ENCODE results near the gene UBL4B. TPM values are rescaled to one million over a fixed set of nuclear protein-coding genes. Genes with fewer than 3 reads are reported as not detected.
A peak's percentile ranks its signal among the peaks of the same experiment; 100 is the strongest.

UBL4B gene
- total RNA-seq, 4 donors from 2014 or later: 0.41 TPM; not detected in 3

DNA sequence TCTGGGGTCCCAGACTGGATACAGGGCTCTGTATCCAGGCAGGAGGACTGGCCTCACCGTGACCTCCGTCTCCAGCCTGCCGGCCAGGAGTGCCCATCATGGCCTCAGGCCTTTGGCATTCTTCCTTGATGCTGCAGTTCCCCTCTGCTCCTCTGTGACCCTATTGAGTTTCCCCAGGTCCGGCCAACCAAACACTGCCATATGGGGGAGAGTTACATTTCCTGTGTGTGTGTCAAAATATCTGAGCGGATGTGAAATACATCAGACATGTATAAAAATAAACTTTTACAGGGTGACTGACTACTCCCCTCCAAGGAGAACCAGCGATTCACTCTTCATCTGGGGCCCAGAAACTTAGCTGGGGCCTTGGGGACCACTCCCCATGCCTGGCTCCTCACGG, 10.2 kb upstream of the UBL4B start:
- Histone ChIP-seq H3K27me3 (no peaks in the 10 kb centered on the region), H3K4me3 (no peak overlapping the region), H3K27ac (no peak overlapping the region), H3K9me3 (no peaks in the 10 kb centered on the region), H3K4me1 (no peaks in the 10 kb centered on the region), H3K36me3 (no peaks in the 10 kb centered on the region)
- TF ChIP-seq EP300 (IDR thresholded peaks at IDR 0.05; ENCODE audit: low read depth) (no peak), POLR2A (IDR thresholded peaks at IDR 0.05) (no peak), POLR2AphosphoS5 (IDR thresholded peaks at IDR 0.05) (no peak)
- TF ChIP-seq, protein P1, sequence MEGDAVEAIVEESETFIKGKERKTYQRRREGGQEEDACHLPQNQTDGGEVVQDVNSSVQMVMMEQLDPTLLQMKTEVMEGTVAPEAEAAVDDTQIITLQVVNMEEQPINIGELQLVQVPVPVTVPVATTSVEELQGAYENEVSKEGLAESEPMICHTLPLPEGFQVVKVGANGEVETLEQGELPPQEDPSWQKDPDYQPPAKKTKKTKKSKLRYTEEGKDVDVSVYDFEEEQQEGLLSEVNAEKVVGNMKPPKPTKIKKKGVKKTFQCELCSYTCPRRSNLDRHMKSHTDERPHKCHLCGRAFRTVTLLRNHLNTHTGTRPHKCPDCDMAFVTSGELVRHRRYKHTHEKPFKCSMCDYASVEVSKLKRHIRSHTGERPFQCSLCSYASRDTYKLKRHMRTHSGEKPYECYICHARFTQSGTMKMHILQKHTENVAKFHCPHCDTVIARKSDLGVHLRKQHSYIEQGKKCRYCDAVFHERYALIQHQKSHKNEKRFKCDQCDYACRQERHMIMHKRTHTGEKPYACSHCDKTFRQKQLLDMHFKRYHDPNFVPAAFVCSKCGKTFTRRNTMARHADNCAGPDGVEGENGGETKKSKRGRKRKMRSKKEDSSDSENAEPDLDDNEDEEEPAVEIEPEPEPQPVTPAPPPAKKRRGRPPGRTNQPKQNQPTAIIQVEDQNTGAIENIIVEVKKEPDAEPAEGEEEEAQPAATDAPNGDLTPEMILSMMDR (IDR thresholded peaks at IDR 0.05): no peak
- no peak for DNase-seq
- 63% methylated on average over 7 of the region's 7 CpGs; no CpG with 5 or more reads in 1 of the 2 donors for WGBS, 2 donors (ENCODE audit: low coverage in 1 of 2)
- intact Hi-C loops (cut with DNase I; ENCODE audit: low total_unique reads) (no loop called here), in situ Hi-C loops (cut with MboI; ENCODE audit: low pct_ligation_motif_present in 1 of 4, low pct_unique_long_range_greater_than_20kb in 1 of 4, low sequenced_read_pairs in 3 of 4) (no loop called here)

DNA sequence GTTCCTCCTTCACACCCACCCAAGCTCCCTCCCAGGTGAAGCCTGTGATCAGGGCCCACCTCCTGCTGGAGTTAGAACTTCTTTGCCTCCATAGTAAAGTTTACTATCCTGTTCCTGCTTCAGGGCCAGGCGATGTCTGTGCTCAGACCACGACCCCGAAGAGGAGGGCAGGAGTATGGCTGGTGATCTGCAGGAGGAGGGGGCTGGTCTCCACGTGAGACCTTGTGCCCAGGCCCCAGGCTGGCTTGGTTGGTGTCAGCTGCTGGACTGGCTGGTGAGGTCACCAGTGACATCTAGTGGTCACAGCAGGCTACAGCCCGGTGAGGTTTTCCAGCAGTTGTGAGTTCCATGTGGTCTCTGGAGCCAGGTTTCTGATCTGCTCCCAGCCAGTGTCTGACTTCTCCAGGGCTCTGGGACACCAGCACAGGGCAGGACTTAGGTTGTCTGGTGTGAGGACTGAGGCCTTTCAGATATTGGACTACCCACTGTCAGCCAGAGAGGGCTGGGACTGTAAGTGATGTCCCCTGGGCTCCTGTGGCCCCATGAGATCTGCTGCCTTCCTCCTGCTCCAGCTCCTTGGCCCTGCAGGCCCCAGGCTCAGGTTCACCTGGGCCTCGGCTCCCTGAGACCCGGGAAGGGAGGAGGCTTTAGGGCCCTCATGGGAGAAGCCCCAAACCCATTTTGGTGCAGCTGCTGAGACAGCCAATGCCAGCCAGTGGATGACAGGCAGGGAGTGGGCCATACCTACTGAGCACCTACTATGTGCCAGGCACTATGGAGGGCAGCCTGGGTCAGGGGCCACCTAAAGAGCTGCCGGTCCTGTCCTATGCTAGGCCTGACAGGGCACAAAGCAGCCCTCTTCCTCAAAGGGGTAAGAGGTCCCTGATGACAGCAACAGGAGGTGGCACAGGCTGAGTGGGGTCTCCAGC, 6.0 kb upstream of the UBL4B start:
- H3K36me3 ChIP-seq: no peaks in the 10 kb centered on the region
- in situ Hi-C loops (cut with MboI; ENCODE audit: low pct_ligation_motif_present in 1 of 4, low pct_unique_long_range_greater_than_20kb in 1 of 4, low sequenced_read_pairs in 3 of 4) (loop anchor here in 1 of 4 donors (5.0 kb wide), 1 partner anchor 54 kb away; no protein-coding TSS in a partner anchor), intact Hi-C loops (cut with DNase I; ENCODE audit: low total_unique reads) (loop anchor here (5.0 kb wide), 1 partner anchor 54 kb away; no protein-coding TSS in a partner anchor)
- 18% methylated on average over 8 of the region's 8 CpGs; no CpG with 5 or more reads in 1 of the 2 donors for WGBS, 2 donors (ENCODE audit: low coverage in 1 of 2)
- no peaks in the 10 kb centered on the region for H3K27me3 ChIP-seq
- TF ChIP-seq POLR2AphosphoS5 (IDR thresholded peaks at IDR 0.05): no peak
- TF ChIP-seq, protein P1 (IDR thresholded peaks at IDR 0.05): peak; percentile 88 to 92 (median 89)
- DNase-seq: peak; percentile 67
- no peaks in the 10 kb centered on the region for H3K4me1 ChIP-seq
- H3K27ac ChIP-seq: no peak overlapping the region
- no peaks in the 10 kb centered on the region for H3K9me3 ChIP-seq
- no peak overlapping the region for H3K4me3 ChIP-seq

DNA sequence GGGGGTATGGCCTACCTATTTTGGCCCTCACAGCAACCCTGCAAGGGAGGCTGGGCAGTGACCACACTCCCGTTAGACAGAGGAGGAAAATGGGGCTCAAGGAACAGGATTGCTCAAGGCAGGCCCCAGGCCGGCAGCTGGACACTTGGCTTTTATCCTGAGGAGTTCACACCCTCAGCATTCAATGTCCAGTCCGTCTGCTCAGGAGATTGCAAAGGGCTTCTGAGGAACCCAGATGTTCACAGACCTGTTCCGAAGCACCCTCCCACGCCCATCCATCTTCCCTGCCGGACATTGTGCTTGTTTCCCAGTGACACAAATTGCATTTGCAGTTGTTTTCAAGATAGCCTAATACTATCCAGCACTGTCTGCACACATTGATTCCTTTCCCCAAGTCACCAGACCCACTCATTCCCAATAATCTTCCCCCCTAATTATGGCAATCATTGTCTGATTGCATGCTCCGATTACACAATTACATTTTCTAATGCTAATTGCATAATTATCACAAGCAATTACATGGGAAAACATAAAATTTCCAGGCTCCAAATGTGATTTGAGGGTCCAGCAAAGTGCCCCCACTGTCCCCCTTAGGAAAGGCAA, 4.3 kb upstream of the UBL4B start:
- Histone ChIP-seq H3K4me1 (no peaks in the 10 kb centered on the region), H3K36me3 (no peaks in the 10 kb centered on the region), H3K9me3 (no peaks in the 10 kb centered on the region), H3K27me3 (peaks cover 6% of the 10 kb centered on the region), H3K27ac (no peak overlapping the region), H3K4me3 (no peak overlapping the region)
- WGBS, 2 donors (ENCODE audit: low coverage in 1 of 2): 58 to 65% methylated on average over 4 to 7 of the region's 7 CpGs
- in situ Hi-C loops (cut with MboI; ENCODE audit: low pct_ligation_motif_present in 1 of 4, low pct_unique_long_range_greater_than_20kb in 1 of 4, low sequenced_read_pairs in 3 of 4) (loop anchor here in 1 of 4 donors (5.0 kb wide), 1 partner anchor 56 kb away; no protein-coding TSS in a partner anchor), intact Hi-C loops (cut with DNase I; ENCODE audit: low total_unique reads) (loop anchor here (5.0 kb wide), 1 partner anchor 56 kb away; no protein-coding TSS in a partner anchor)
- no peak for DNase-seq
- TF ChIP-seq EP300 (IDR thresholded peaks at IDR 0.05; ENCODE audit: low read depth) (no peak), POLR2AphosphoS5 (IDR thresholded peaks at IDR 0.05) (no peak), POLR2A (IDR thresholded peaks at IDR 0.05) (no peak)
- TF ChIP-seq, protein P1 (IDR thresholded peaks at IDR 0.05): no peak

DNA sequence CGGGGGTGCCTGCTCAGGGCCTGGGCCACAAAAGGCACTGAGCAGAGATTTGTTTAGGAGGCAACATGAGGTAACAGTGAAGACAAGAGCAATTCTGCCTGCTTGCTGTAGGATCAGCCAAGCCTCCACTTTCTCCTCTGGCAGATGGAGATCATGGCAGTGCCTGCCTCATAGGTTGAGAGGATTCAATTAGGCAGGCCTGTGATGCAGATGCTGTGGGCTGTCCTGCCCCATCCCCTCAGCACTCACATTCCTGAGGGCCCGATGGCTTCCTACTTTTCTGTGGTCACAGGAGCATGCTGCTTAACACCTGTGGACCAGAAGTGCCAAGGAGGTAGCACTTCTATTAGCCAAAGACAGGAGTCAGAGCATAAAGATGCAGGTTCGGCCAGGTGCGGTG, 1.2 kb upstream of the UBL4B start:
- H3K36me3 ChIP-seq: no peaks in the 10 kb centered on the region
- no peaks in the 10 kb centered on the region for H3K9me3 ChIP-seq
- no peak for DNase-seq
- WGBS, 2 donors (ENCODE audit: low coverage in 1 of 2): 76% methylated on average over 4 of the region's 4 CpGs; no CpG with 5 or more reads in 1 of the 2 donors
- no peaks in the 10 kb centered on the region for H3K4me1 ChIP-seq
- intact Hi-C loops (cut with DNase I; ENCODE audit: low total_unique reads) (no loop called here), in situ Hi-C loops (cut with MboI; ENCODE audit: low pct_ligation_motif_present in 1 of 4, low pct_unique_long_range_greater_than_20kb in 1 of 4, low sequenced_read_pairs in 3 of 4) (no loop called here)
- H3K4me3 ChIP-seq: no peak overlapping the region
- no peak for TF ChIP-seq POLR2A (IDR thresholded peaks at IDR 0.05)
- no peak for TF ChIP-seq POLR2AphosphoS5 (IDR thresholded peaks at IDR 0.05)
- TF ChIP-seq, protein P1 (IDR thresholded peaks at IDR 0.05): no peak
- TF ChIP-seq EP300 (IDR thresholded peaks at IDR 0.05; ENCODE audit: low read depth): no peak
- H3K27ac ChIP-seq: no peak overlapping the region
- peaks cover 20% of the 10 kb centered on the region for H3K27me3 ChIP-seq
